ENCODE data around the gene OR51D1. TPM values are rescaled to one million over a fixed set of nuclear protein-coding genes. Genes with fewer than 3 reads are reported as not detected.

The OR51D1 gene
- total RNA-seq, 1 donor from 2014 or later = not detected

DNA sequence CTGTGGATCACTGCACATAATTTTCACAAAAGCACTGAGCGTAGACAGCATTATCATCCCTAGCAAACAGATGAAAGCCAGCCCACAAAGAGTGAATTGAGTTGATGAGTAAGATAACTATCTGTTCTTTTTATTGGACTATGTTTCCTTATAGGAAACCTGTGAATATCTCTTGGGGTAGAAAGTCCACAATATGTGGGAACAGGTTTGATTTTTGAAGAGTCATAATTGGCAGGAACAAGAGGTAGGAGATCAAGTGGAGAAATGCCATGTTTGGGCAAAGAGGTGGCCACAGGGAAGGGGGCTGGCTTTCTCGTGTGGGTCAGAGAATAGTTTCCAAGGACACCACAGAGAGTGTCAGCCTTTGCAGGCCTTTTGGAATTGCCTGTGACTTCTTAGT, 36.5 kb downstream of the OR51D1 start:
- TF ChIP-seq CTCF (IDR thresholded peaks at IDR 0.05; ENCODE audit: unreplicated experiment) = no peak
- Mint-ChIP-seq H3K4me1 (ENCODE audit: low read depth) (peaks cover 2% of the 10 kb centered on the region), H3K27me3 (no peaks in the 10 kb centered on the region), H3K4me3 (ENCODE audit: low read depth) (no peak overlapping the region), H3K27ac (no peak overlapping the region), H3K9me3 (ENCODE audit: low read depth) (no peaks in the 10 kb centered on the region), H3K36me3 (ENCODE audit: insufficient read depth) (no peaks in the 10 kb centered on the region)
- DNase-seq (ENCODE audit: low spot score, unreplicated experiment) = no peak

- DNase-seq (ENCODE audit: low spot score, unreplicated experiment) = no peak
- Mint-ChIP-seq H3K4me1 (ENCODE audit: low read depth) (peaks cover 2% of the 10 kb centered on the region), H3K27ac (no peak overlapping the region), H3K9me3 (ENCODE audit: low read depth) (no peaks in the 10 kb centered on the region), H3K27me3 (no peaks in the 10 kb centered on the region), H3K4me3 (ENCODE audit: low read depth) (no peak overlapping the region), H3K36me3 (ENCODE audit: insufficient read depth) (no peaks in the 10 kb centered on the region)
- no peak for TF ChIP-seq CTCF (IDR thresholded peaks at IDR 0.05; ENCODE audit: unreplicated experiment)
Measured at GRCh38 chr11:4677948-4678347, 40.7 kb downstream of the OR51D1 start.

DNA sequence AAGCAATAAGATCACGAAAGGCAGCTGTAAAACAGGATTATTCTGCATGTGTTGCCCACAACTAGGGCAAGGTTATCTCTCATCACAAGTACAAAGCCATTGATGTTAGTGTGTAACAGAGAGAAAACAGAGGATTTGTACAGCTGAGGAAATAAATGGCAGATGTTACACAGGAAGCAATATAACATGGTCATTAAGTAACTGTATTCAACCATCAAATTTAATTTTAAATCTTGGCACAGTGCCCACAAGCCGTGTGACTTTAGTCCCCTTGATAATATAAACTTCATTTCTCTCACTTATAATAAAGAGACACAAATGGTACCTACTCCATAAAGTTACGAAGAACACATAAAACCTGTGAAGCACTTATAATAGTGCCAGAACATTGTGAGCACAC, 43.1 kb downstream of the OR51D1 start:
- Mint-ChIP-seq H3K27ac (no peak overlapping the region), H3K27me3 (no peaks in the 10 kb centered on the region), H3K36me3 (ENCODE audit: insufficient read depth) (no peaks in the 10 kb centered on the region), H3K4me3 (ENCODE audit: low read depth) (no peak overlapping the region), H3K9me3 (ENCODE audit: low read depth) (no peaks in the 10 kb centered on the region), H3K4me1 (ENCODE audit: low read depth) (no peaks in the 10 kb centered on the region)
- DNase-seq (ENCODE audit: low spot score, unreplicated experiment) = no peak
- TF ChIP-seq CTCF (IDR thresholded peaks at IDR 0.05; ENCODE audit: unreplicated experiment) = no peak

- no peak overlapping the region for H3K4me3 Mint-ChIP-seq (ENCODE audit: low read depth)
- no peaks in the 10 kb centered on the region for H3K4me1 Mint-ChIP-seq (ENCODE audit: low read depth)
- H3K27me3 Mint-ChIP-seq = no peaks in the 10 kb centered on the region
Measured at GRCh38 chr11:4682623-4683419, 45.5 kb downstream of the OR51D1 start.

More at GRCh38 chr11:4682623-4683419, 45.5 kb downstream of the OR51D1 start:
- no peaks in the 10 kb centered on the region for H3K9me3 Mint-ChIP-seq (ENCODE audit: low read depth)
- H3K27ac Mint-ChIP-seq = no peak overlapping the region
- H3K36me3 Mint-ChIP-seq (ENCODE audit: insufficient read depth) = no peaks in the 10 kb centered on the region
- DNase-seq (ENCODE audit: low spot score, unreplicated experiment) = no peak
- TF ChIP-seq CTCF (IDR thresholded peaks at IDR 0.05; ENCODE audit: unreplicated experiment) = no peak

Data from progenitor cell of endocrine pancreas (in vitro differentiated cells).